Lung microvascular endothelial cell (primary cell): ENCODE data around the gene BSG. TPM values are rescaled to one million over a fixed set of nuclear protein-coding genes. Genes with fewer than 3 reads are reported as not detected.
A peak's percentile ranks its signal among the peaks of the same experiment; 100 is the strongest.

Experiments
- DNase-seq, 2 donors: peaks; one replicate each; pipeline versions ENCODE4 v3.0.0 to v3.0.0-alpha.2; 2010; ENCODE audit warnings: low read depth in 2 of 2
- total RNA-seq: library from RNA; depleted of rRNA; stranded (reverse); fragments of >200 nt; gene quantifications from 2 replicates; pipeline ENCODE4 v1.2.1, GENCODE V29; 2014

Gene BSG
- total RNA-seq, 1 donor from 2014 or later: 184 TPM

DNA sequence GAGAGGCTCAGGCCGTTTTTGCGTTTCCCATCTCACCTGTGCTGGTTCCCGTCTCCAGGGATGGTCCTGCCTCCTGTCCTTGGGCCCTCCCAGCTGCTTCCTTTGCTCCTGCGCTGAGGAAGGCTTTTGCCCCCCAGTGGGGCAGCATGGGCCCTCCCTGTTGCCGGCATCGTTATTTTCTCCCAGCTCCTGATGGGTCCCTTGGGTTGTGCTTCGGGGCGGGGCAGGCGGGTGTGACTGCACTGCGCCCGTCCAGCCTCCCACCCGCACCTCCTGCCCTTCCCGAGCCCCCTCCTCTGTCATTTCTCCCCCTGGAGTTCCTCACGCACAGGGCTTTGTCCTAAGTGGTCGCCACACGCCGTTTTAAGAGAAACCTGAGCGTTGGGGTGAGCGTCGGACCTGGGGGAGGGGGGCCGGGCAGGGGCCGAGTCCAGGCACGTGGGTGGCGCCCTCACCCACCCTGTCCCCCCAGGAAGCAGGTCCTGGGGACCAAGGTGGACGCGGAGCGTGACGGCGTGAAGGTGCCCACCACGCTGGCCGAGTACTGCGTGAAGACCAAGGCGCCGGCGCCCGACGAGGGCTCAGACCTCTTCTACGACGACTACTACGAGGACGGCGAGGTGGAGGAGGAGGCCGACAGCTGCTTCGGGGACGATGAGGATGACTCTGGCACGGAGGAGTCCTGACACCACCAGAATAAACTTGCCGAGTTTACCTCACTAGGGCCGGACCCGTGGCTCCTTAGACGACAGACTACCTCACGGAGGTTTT lies 31.3 kb upstream of the BSG start:
- no peak for DNase-seq

DNA sequence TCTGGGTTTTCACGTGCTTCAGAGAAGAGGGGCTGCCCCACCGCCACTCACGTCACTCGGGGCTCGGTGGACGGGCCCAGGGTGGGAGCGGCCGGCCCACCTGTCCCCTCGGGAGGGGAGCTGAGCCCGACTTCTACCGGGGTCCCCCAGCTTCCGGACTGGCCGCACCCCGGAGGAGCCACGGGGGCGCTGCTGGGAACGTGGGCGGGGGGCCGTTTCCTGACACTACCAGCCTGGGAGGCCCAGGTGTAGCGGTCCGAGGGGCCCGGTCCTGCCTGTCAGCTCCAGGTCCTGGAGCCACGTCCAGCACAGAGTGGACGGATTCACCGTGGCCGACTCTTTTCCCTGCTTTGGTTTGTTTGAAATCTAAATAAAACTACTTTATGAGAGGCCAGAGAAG lies 30.7 kb upstream of the BSG start:
- DNase-seq: no peak

DNA sequence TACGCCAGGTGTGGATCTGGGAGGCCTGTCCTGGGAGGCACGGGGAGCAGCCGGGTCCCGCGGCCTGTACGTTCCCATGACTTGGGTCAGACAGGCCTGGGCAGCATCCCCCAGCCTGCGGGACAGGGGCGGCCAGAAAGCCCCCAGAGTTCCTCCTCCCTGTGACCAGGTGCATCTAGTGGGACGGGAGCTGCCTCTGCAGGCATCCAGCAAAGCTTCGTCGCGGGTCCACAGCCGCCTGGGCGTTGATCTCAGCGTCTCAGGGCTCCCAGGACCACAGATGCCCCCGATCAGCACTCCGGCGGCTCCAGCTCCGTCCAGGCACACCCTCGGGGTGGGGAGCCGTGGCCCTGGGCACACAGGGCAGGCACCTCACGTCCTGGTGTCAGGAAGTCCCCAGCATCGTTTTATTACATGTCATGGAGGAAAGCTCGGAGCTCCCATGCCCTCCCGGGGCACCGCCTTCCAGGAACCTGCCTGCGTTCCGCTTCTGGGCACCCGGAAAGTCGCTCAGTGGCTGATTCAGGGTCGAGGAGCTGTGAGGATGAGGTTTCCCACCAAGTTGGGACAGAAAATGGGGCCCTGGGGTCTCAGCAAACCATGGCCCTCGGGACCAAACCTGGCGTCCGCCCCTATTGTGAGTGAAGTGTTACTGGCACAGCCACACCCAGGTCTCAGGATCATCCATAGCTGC lies 30.1 kb upstream of the BSG start:
- DNase-seq: no peak

DNA sequence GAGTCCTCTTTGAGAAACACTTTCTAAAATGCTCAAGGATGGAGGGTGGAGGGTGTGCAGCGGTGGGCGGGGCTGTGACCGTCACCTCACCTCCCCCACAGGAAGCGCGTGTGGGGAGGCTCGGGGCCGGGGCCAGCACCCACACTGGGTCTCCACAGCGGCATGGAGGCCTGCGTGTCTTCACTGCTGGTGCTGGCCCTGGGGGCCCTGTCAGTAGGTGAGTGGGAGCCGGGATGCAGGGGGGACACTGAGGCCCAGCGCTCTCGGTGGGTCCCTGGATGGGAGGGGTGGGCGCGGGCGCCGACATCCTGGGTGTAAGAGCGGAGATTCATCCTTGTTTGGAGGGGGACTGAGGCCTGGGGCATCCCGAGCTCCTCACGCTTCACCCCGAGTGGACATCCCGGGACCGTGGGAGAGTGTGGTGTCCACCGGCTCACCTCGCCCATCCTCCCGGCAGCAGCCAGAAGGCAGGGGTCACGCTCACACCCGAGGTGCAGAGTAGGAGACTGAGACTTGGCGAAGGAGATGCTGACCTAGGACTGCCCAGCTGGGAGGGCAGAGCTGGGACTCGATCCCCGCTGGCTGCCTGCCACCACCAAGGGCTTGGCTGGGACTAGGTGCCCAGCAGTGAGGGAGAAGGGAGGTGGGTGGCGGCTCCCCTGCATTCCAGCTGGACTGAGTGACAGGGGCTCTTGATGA lies 28.3 kb upstream of the BSG start, which contains the start of gene GZMM:
Gene GZMM, plus strand, starts transcription at position 144 of the 699 bp plus-strand sequence. Its CDS starts 19 bp downstream, at position 163.
- DNase-seq: no peak

DNA sequence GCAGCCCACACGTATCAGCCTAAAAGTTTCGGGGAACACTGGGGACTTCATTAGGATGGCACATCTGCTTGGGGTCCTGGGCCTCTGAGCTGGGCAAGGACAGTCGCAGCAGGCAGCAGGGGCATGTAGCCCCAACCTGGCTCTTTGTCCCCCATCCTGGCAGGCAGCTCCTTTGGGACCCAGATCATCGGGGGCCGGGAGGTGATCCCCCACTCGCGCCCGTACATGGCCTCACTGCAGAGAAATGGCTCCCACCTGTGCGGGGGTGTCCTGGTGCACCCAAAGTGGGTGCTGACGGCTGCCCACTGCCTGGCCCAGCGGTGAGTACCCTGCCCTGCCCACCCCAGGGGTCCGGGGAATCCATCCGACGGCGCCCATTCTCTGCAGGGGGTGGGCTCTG lies 25.3 kb upstream of the BSG start:
- DNase-seq: no peak

DNA sequence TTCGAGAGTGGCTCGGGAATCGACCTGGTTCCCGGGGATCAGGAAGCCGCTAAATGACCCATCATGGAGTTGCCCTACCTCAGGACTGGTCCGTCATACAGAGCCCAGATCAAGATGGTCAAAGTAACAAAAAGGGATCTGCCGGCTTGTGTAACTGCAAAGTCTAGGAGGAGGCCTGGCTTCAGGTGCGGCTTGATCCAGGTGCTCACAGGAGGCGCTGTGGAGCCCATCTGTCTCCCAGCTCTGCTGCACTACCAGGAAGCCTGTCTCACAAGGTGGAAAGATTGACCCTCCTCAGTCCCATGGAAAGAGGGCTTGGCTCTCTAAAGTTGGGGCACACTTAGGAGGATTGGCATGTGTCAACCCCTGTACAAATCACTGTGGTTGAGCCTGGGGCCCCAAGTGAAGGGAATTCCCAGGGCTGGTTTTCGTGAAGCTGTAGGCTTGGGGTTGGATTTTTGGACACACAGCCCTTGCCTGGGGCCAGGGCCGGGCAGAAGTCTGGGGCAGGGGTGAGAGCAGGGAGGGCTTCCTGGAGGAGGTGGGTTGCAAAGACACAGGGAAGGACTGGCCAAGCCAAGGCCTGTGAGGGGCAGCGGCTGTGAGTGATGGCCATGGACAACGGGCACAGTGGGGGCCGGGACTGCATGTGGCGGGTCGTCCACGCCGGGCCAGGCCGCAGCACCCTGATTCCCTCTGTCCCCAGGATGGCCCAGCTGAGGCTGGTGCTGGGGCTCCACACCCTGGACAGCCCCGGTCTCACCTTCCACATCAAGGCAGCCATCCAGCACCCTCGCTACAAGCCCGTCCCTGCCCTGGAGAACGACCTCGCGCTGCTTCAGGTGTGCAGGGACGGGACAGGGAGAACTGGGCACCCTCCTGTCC lies 24.3 kb upstream of the BSG start:
- DNase-seq: no peak

DNA sequence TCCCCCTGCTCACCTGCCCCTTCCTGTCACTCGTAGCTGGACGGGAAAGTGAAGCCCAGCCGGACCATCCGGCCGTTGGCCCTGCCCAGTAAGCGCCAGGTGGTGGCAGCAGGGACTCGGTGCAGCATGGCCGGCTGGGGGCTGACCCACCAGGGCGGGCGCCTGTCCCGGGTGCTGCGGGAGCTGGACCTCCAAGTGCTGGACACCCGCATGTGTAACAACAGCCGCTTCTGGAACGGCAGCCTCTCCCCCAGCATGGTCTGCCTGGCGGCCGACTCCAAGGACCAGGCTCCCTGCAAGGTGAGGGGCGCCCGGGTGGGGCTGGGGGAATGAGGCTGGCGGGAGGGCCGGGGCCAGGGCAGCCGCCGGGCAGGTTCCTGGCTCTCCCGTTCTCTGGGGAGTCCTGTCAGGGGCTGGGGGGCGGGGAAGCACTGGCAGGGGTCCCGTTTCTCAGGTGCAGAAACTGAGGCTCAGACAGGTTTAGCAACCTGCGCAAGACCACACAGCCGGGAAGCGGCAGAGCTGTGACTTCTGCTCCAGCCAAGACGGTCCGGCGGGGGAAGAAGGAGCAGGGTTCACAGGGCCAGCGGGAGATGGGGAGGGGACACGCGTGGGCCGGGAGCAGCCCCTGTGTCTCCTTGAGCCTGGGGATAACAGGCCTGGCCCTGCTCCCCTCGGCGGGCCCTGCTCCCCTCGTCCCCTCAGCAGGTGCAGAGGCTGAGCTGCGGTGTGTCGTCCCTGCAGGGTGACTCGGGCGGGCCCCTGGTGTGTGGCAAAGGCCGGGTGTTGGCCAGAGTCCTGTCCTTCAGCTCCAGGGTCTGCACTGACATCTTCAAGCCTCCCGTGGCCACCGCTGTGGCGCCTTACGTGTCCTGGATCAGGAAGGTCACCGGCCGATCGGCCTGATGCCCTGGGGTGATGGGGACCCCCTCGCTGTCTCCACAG lies 23.2 kb upstream of the BSG start:
- no peak for DNase-seq

DNA sequence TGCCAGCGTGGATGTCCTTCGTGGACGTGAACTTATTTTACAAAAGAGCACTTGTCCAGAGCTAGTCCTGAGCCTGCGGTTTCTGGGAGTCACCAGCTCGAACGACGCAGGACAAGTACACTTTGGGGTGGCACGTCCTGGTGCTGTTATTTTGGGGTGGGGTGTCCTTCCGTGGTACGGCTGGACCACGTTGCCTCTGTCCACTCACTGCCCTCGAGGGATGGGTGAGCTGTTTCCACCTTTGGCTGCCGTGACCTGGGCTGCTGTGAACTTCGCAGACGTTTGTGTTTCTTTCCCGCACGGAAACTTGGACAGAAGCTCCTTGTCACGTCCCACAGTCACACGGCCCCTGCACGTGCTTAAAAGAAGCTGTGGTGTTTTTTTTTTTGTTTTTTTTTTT lies 17.6 kb upstream of the BSG start:
- DNase-seq: no peak

DNA sequence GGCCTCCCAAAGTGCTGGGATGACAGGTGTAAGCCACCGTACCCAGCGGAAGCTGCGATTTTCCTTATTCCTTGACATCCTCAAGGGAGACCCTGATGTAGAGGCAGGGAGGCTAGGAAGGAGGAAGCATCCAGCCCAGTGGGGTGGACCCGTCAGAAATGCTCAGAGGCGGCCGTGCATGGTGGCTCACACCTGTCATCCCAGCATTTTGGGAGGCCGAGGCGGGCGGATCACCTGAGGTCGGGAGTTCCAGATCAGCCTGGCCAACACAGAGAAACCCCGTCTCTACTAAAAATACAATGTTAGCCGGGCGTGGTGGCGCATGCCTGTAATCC lies 17.0 kb upstream of the BSG start:
- no peak for DNase-seq

DNA sequence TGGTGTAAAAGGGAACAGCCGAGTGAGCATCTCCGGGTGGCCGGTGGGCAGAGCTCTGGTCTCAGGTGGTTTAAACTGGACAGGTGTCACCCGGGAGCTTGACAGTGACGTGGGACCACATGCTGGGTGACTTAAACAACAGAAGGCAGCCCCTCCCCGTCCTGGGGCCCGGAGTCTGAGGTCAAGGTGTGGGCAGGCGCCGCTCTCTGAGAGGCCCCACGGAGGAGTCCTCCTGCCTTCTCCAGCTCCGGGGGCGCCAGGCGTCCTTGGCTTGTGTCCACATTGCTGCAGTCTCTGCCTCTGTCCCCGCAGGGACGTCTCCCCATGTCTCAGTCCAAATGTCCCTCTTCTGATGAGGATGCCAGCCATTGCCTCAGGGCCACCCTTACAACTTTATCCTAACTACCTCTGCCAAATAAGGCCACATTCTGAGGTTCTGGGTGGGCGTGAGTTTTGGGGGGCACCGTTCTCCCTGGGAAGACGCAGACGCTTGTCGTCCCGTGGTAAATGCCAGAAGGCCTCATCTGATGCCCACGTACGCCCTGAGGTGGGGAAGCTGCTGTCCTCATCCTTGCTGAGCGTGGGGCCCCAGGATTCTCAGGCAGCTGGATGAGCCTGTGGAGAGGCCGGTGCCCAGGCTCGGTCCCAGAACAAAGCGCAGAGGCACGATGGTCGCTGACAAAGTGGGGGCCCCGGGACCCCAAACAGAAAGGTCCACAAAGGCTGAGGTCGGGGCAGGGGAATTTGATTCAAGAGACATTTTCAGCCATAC lies 15.6 kb upstream of the BSG start:
- no peak for DNase-seq

DNA sequence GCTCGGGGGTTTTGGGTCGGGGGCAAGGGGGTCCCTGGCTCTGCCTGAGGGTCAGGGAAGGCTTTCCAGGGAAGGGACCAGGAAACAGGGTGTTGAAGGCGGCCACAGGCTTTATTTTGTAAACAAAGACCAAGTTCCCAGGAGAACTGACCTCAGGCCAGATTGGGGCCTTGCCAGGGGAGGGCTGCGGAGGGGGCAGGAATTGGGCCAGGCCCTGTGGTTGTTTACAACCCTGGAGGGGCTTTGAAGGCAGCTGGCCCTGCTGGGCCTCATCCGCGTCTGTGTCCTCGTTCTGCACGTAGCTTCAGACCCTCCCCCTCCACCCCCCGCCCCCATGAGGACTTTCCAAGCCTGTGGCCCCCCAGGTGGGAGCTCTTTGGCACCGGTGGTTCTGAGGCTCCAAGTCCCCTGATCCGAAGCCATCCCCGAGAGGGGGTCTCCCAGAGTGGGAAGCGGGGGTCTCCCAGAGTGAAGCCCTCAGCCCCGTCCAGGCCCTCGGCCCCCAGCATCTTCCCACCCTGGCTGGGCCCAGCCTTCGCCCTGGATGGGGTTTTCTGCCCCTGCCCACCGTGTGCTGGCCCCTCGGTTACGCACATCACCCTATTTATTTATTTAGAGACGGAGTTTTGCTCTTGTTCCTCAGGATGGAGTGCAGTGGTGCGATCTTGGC lies 13.5 kb upstream of the BSG start:
- no peak for DNase-seq

DNA sequence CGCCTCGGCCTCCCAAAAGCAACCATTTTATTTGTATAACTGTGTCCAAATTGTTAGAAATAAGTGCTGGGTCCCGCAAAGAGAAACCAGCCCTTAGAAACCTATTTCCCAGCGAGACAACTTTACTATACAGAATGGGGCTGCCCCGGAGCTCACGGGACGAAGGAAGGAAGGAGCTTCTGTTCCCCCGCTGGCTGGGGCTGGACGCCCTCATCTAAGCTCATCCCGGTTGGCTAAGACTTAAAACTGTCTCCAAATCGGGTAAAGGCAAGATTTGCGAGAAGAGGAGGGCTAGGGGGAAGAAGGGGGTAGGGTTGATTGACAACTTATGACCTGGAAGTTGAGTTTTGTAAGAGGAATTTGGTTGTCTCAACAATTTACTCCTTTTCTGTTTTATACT lies 12.3 kb upstream of the BSG start:
- DNase-seq: no peak

DNA sequence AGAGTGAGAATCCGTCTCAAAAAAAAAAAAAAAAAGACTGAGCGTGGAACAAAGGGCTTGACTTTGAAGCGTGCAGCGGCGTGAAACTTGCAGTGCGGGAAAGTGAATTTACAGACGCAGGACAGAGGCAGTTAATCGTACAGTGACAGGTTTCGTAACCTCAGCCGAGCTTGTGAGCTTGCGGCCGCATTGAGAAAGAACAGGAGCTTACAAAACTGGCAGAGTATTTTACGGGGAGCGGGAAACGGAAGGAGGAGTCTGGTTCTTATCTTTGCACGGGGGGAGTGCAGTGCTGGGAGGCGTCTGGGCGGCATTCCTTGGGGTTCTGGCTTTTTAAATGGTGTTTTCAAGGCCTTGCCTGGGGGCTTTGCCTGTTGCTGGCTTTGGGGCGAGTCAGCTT lies 6.0 kb upstream of the BSG start:
- no peak for DNase-seq

DNA sequence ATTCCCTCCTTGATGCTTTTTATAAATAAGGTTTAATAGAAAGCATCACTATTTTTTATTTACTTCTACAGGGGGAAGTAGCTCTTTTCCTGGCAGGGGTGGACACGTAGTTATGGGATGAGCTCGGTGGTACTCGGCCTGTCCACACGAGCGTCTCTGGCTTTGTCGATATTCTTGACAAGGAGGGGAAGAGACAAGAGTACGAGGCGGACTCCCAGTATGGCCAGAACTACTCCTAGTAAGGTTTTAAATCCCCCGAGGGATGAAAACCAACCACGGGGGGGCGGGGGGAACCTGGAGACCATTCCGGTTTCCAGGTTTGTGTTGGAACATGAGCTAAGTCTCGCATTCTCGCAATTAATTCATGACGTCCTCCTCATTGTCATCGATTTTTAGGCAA lies 5.6 kb upstream of the BSG start:
- no peak for DNase-seq

DNA sequence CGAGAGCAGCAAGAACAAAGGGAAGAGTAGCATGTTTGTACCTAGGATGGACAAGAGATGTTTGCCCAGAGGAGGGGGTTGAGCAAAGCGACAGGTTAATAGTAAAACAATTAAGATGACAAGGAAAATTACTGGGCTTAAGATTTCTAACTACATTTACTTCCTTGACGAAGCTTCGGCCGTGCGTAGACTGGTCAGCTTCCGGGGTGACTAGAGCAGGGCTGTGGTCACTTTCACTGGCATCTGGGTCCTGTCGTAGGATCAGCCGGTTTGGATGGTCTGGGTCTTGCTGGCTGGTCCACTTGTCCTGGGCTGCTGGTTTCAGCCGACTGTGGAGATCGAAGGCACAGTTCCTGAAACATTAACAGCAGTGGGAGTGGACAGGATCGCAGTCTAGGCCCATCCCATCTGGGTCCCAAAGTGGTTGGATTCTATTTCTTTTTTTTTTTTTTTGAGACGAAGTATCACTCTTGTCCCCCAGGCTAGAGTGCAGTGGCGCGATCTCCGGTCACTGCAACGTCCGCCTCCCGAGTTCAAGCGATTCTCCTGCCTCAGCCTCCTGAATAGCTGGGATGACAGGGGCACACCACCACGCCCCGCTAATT lies 5.0 kb upstream of the BSG start:
- DNase-seq: no peak

DNA sequence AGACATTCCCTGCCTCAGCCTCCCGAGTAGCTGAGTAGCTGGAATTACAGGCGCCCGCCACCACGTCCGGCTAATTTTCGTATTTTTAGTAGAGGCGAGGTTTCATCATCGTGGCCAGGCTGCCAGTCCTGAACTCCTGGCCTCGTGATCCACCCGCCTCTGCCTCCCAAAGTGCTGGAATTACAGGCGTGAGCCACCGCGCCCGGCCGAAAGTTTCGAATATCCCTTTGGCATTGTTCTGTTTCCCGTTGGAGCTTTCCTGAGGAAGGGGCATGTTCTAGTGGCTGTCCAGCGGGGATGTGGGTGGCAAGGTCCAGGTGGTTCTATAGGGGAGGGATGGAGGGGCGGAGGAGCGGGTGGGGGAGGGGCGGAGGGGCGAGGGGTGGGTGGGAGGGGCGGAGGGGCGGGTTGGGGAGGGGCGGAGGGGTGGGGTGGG lies 2.1 kb upstream of the BSG start:
- DNase-seq: peak; percentile 22 to 47

DNA sequence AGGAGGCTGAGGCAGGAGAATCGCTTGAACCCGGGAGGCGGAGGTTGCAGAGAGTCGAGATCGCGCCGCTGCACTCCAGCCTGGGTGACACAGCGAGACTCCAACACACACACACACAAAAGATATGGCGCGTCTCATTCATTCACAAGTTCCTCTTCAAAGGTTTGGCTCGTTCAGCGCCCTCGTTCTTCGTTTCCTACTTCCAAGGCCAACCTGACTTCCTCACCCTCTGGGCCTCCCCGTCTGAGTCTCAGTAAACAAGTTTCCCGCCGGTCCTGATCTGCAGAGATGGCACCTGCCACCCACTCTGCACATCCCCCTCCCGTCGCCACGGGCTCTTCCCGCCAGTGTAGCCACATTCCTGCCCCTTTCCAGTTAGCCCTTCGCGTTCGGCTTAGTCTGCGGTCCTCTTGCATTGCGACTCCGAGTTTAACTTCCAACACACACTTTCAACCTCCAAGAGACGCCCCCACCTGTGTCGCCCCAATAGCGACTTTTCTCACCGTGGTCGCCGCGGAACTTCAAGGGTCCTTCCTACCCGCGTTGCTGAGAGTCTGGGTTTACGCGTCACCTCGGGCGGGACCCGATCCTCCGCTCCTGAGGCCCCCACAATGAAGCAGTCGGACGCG lies 1.3 kb upstream of the BSG start:
- DNase-seq: peak; percentile 42 to 43

DNA sequence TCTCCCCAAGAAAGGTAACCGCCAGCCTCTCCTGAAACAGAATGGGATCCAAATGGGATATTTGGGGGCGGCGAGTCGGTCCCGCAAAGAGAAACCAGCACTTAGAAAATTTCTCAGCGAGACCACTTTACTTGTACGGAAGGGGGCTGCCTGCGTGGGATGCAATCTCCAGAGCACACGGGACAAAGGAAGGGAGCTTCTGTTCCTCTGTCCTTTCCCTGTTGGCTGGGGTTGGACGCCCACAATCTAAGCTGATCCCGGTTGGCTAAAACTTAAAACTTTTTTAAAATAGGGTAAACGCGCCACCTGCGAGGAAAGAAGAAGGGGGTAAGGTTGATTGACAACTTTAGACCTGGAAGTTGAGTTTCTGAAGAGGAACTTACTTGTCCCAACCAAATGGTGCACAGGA lies 826 bp upstream of the BSG start:
- peak; percentile 43 to 49 for DNase-seq
